GM19328 (cell line): ENCODE results near the gene RPS6KA2.
A peak's percentile ranks its signal among the peaks of the same experiment; 100 is the strongest.

Experiments
- ATAC-seq: cut with Tn5 transposase; IDR thresholded peaks from one replicate; pipeline ENCODE4 v1.9.1; 2021; ENCODE audit warnings: mild to moderate bottlenecking, moderate library complexity; ENCODE audit not compliant: unreplicated experiment

RPS6KA2 gene

GRCh38 chr6:166436195-166437139 is 190.6 kb downstream of the RPS6KA2 start:
- no peak for ATAC-seq

DNA sequence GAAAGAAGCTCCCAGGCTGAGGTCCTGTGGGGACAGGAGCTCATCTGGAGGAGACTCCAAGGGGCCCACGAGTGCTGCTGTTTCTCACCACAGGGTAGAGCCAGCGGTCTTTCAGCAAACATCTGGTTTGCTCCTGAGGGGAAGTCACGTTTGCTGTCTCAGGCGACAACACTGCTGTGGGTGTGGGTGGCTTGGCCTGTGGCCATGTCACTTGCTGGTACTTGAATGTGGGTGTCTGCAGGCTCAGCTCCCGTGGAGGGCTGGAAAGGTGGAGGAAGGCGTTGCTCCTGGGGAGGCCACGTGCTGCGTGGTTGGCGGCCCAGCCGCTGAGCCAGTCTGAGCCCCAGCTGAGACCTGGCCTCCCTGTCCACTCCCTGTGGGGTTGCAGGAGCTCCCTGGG is 191.5 kb downstream of the RPS6KA2 start:
- ATAC-seq = no peak

DNA sequence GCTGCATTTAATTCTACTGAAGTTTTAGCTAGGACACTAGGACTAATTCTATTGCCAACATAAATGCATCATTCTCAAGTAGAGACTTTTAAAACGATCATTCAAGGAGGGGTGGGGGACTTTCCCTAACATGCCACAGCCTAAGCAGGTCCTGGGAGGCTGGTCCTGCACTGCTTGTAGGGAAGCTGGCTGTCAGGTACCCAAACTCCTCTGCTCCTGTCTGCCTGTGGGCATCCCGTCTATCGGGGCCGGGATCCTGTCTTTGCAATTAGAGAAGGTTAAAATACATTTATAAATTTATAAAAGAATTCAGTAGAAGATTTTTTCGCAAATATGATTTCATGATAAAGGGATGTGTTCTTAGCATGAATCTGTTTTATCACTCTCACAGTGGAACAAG is 192.7 kb downstream of the RPS6KA2 start:
- ATAC-seq = no peak

DNA sequence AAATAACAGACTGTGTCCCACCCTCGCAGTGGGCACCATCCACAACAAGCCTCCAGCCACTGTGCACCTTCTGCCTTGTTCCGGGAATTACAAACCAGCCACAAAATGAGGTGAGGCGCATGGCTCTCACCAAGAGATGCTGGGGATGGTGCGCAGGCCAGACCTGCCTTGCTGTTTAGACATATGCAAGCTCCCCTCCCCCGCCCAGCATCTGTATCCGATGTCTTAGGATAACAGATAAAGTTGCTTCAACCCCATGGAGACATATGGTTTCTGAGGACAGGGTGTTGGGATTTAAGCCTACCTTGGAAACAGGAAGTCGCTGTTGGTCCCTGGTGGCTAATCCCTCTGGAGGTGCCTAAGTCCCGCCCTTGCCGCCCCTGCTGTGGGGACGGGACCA is 194.0 kb downstream of the RPS6KA2 start:
- no peak for ATAC-seq

GRCh38 chr6:166430269-166430668 is 196.8 kb downstream of the RPS6KA2 start:
- no peak for ATAC-seq

GRCh38 chr6:166424431-166424830 is 202.6 kb downstream of the RPS6KA2 start:
- no peak for ATAC-seq

- ATAC-seq = no peak
Measured at GRCh38 chr6:166423781-166424180, 203.3 kb downstream of the RPS6KA2 start.

DNA sequence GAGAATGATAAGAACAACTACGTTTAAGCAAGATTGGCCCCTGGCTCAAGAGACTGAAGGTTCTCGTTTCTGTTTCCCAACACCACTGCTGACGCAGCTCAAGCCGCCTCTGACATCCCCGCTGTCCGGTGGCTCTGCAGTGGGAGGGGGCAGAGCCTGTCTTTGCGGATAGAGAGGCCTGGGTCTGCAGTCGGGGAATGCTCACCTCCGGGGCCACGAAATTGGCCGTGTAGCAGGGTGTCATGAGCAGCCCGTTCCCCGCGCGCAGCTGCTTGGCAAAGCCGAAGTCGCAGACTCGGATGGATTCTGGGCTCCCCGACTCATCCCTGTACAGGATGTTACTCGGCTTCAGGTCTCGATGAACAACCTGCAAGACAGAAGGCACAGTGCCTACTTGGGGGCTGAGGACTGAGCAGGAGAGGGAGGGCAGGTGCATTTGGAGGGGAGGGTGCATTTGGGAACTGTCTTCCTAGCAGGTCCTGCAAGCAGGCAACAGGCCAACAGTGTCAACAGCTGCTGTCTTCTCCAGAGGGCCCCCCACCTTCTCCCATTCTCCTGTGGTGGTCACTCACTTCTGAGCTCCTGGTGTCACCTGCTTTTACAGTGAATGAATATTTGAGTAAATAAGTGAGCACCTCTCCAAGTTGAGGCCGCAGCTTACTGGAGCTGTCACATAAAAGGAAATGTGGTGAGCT is 203.9 kb downstream of the RPS6KA2 start:
- no peak for ATAC-seq

DNA sequence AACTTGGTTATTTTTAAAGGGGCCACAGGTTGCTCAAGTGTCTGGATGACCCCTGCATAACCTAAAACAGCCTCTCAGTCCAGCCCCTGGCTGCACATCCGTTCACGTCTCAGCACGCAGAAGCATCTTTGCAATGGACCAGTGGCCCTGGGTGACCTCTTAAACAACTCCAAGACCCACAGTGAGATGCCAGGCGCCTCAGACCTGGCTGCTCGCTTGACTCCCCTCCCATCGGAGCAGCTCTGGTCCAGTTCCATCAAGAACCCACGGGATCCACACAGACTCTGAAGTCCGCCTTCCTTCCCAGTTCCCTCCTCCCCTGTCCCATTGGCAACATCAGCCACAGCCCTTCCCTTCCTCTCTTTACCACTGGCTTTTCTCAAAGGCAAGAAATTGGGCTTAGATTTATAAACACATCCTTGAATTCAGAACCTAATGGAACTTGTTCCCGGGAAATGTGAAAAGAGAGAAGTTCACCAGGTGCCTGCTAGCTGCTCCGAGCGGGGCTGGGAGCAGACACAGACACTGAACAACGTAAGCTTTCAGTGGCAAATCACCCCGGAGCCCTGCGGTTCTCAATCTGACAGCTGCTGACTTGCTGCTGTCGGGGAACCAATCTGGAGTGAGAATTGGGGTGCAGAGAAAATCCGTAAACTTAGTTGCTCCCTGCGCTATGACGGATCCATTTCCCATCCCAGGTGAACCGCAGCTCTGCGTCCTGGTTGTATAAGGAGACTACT is 204.7 kb downstream of the RPS6KA2 start:
- no peak for ATAC-seq

DNA sequence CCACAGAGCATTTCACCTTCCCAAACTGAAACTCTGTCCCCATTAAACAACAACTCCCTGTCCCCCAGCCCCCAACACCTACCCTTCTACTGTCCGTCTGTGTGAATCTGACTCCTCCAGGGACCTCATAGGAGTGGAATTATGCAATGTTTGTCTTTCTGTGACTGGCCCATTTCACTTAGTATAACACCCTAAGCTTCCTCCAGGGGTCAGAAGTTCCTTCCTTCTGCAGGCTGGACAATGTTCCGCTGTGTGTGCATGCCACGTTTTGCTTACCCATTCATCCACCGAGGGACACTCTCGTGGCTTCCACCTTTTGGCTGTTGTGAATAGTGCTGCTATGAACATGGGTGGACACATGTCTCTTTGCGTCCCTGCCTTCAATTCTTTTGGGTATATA is 206.7 kb downstream of the RPS6KA2 start:
- no peak for ATAC-seq

GRCh38 chr6:166419717-166420116 is 207.3 kb downstream of the RPS6KA2 start:
- ATAC-seq = peak; percentile 5

DNA sequence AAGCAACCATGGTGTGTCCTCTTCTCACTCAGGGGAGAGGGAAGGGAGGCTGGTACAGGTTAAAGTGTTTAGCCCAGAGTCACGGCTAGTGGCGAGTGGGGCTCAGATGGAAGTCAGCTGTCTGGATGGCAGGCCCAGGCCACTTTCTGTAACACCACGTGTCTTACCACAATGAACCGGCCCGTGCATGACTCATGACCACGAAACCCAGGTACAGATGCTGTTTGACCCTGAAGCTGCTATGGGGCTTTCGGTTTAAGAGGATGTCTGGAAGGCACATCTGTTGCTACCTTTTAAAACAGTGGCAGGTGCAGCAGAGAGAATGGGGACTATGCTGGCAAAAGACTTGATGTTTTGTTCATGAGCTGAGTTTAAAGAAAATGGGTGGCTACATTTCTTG is 207.8 kb downstream of the RPS6KA2 start:
- ATAC-seq = peak; percentile 86

- ATAC-seq = no peak
Measured at GRCh38 chr6:166418691-166419143, 208.3 kb downstream of the RPS6KA2 start.

GRCh38 chr6:166417285-166417691 is 209.8 kb downstream of the RPS6KA2 start:
- no peak for ATAC-seq

- no peak for ATAC-seq
Measured at GRCh38 chr6:166415833-166416347, 211.2 kb downstream of the RPS6KA2 start.

DNA sequence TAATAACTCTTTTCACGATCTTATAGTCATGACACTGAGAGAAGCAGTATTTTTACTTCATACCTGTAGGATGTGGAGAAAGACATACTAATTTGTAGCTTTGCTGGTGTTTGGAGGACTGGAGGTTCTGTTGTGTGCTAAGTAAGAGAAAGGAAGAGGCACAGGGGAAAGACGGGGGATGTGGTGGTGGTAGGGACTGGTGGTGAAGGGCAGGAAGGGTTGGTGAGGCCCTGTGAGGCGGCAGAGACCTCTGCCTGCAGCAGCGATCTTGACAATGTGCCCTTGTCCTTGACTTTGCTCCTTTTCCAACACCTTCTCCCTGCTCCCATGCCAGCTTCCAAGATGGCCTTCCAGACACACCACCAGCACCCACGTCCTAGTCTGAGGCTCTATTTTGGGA is 211.7 kb downstream of the RPS6KA2 start:
- no peak for ATAC-seq

DNA sequence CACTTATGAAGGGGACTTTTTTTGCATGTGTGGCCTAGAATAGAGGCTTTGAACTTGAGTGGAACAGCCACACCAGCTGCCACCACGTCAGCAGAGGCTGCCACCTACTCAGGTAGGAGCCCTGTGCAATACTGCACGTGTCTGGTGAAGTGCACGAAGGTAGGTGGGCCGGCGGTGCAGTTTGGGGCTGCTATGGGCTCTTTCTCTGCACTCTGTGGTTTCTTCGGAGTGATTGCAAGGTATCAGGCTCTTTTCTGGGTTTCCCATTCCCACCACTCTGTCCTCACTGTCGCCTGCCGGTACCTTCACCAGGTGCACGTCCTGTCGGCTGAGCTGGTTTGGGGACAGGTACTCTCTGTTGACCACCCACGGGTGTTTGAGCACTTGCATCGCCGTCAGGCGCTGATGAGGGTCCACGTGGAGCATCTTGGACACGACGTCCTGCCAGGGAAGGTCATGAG is 213.5 kb downstream of the RPS6KA2 start:
- ATAC-seq = no peak

DNA sequence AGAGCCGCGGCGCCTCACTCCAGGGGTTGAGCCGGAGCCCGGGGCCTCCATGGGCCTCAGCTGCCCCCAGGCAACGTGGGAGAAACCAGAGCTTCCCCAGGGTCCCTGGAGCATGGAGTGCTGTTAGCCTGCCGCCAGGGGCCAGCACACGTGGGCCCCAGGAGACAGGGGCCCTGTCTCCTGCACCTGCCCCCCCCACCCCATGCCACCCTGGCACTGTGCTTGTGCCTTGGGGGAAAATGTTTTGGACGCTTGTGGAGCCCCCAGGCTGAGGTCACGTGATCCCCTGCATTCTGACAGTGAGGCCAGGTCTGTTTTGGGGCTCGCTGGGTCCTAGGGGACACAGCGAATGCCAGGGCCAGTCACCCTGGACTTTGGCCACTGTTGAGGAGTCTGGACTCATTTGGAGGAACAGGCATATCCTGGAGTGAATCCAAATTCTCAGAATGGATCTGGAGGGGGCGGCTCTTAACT is 214.1 kb downstream of the RPS6KA2 start:
- ATAC-seq = no peak

GRCh38 chr6:166412156-166412910 is 214.7 kb downstream of the RPS6KA2 start:
- no peak for ATAC-seq

- no peak for ATAC-seq
Measured at GRCh38 chr6:166411721-166412151, 215.3 kb downstream of the RPS6KA2 start.
